HFF-Myc (cell line): ENCODE data around the gene HBA1.

ENCODE experiments used
- DNase-seq: peaks from one replicate; pipeline ENCODE4 v3.0.0-alpha.2; 2011; ENCODE audit warnings: low read depth; ENCODE audit errors: extremely low read depth
- H3K4me3 ChIP-seq: replicated peaks from 2 replicates; pipeline ENCODE4 v1.5.1; 2011; ENCODE audit warnings: low read depth, mild to moderate bottlenecking, control low read depth, low read length
- TF ChIP-seq, protein P1 (sequence below): IDR thresholded peaks from 2 replicates; pipeline ENCODE4 v1.5.1; 2012; ENCODE audit warnings: mild to moderate bottlenecking, low read depth, low read length, control low read depth; ENCODE audit errors: missing control alignments

The HBA1 gene

DNA sequence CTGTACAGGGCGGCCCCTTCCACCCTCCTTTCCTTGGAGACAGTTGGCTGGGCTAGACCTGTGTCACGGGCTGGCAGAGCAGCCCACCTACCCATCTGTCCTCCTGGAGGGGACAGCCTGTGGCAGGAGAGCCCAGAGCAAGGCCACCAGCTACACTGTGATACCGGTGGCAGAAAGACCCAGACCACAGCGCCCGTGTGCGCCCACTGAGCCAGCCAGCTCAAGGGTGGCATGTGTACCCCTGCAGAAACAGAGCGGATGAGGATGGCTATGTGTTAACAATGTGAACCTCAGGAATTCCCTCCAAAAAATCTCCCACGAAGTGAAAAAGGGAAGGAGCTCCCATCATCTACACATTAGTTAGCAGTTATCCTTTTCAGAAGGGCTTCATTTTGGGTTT, 10.8 kb downstream of the HBA1 start:
- no peak overlapping the region for H3K4me3 ChIP-seq
- TF ChIP-seq, protein P1, sequence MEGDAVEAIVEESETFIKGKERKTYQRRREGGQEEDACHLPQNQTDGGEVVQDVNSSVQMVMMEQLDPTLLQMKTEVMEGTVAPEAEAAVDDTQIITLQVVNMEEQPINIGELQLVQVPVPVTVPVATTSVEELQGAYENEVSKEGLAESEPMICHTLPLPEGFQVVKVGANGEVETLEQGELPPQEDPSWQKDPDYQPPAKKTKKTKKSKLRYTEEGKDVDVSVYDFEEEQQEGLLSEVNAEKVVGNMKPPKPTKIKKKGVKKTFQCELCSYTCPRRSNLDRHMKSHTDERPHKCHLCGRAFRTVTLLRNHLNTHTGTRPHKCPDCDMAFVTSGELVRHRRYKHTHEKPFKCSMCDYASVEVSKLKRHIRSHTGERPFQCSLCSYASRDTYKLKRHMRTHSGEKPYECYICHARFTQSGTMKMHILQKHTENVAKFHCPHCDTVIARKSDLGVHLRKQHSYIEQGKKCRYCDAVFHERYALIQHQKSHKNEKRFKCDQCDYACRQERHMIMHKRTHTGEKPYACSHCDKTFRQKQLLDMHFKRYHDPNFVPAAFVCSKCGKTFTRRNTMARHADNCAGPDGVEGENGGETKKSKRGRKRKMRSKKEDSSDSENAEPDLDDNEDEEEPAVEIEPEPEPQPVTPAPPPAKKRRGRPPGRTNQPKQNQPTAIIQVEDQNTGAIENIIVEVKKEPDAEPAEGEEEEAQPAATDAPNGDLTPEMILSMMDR = no peak
- DNase-seq = no peak

DNA sequence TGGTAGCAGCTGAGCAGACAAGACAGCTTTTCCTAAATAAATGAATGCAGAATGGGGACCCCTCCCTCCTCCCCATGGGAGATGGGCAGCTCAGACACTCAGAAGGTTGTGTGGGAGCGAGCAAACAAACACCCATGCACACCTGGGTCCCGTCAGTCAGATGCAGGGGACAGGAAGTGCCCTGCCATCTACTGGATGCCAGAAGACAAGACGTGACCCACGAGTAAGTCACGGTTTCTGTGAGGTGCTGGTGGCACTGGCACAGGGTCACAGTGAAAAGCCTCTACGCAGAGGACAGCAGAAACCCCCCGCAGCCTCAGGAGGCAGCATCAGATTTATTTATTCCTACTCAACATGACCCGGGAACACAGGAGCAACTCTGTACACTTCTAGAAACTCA, 12.2 kb downstream of the HBA1 start:
- no peak for DNase-seq
- TF ChIP-seq, protein P1 = no peak
- H3K4me3 ChIP-seq = no peak overlapping the region

DNA sequence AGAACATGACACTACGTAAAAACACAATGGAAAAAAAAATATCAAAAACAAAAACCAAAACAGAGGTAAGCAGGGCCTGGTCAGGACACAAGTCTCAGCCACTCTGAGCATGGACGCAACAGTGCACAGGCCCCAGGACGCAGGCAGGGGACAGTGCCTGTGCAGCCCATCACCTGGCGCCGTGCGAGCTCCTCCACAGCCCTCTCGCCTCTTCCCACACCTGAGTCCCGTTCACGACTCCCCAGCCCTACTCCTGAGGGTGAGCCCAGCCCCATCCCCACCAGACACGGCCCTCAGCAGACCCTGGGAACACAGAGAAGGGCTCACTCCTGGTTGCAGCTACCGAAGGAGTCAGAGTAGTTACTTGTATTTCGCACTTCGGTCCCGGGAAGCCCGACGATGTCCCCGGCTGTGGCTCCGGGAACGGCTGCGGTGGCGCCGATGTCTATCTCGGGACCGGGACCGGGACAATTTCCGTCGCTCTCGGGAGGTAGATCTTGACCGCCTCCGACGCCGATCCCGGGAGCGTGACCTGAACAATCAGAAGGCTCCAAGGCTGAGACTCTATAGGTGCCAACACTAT, 13.2 kb downstream of the HBA1 start:
- TF ChIP-seq, protein P1 = no peak

DNA sequence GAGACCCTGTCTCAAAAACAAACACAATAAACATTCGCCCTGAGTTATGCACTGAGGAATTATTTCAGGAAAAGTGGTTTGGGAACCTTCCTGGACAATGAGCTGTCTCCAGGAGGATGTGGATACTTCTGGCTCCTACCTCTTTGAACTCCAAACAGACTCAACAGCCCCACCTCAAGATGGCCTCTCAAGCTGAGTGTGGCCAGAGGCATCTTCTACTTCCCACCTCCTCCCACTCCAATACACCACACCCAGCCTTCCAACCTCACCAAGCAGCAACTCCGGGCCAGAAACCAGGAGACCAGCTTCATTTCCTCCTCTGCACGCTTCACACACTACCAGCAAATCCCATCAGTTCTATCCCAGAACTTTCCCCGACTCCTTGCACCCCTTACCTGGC, 15.4 kb downstream of the HBA1 start:
- DNase-seq = no peak
- no peak overlapping the region for H3K4me3 ChIP-seq
- TF ChIP-seq, protein P1 = no peak

More for the DNA sequence above, 13.2 kb downstream of the HBA1 start:
- DNase-seq = no peak
- no peak overlapping the region for H3K4me3 ChIP-seq

DNA sequence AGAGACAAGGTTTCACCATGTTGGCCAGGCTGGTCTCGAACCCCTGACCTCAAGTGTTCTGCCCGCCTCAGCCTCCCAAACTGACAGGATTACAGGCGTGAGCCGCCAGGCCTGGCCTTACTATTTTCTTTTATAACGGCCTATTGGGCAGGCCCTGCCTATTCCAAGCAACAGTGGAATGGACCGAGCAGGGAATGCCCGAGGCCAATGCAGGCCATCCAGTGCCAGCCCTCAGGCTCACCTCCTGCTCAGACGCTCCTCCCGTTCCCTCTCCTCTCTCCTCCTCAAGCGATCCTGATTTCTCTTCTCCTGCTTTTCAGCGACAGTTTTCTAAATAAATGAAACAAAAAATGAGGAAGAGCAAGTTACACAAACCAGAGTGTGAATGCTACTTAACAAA, 16.2 kb downstream of the HBA1 start:
- no peak overlapping the region for H3K4me3 ChIP-seq
- DNase-seq = no peak
- TF ChIP-seq, protein P1 = no peak

DNA sequence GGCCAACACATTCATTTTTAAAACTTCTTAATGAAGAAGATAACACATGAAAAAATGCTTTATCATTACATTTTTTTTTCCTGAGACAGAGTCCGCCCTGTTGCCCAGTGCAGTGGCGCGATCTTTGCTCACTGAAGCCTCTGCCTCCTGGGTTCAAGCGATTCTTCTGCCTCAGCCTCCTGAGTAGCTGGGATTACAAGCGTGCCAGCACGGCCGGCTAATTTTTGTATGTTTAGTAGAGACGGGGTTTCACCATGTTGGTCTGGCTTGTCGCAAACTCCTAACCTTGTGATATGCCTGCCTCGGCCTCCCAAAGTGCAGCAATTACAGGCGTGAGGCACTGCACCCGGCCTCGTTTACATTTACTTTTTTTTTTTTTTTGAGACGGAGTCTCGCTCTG, 17.0 kb downstream of the HBA1 start:
- no peak overlapping the region for H3K4me3 ChIP-seq
- no peak for DNase-seq
- TF ChIP-seq, protein P1 = no peak

DNA sequence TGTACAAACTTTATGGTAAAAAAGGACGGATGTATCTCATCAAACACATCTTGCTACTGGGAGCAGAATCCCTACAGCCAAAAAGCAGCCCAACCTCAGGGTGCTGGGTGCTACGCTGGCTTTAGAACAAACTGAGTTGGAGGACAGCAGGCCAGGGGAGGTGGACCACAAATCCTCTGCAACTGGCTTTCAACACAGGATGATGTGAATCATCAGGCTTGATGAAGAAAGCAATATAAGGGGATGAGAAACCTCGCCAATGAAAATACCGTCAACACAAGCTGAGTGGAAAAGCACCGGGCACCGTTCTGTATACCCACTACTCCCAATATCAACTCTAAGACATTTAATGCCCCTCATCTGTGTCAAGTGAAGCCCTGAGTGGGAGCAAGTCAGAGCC, 18.0 kb downstream of the HBA1 start:
- DNase-seq = no peak
- H3K4me3 ChIP-seq = no peak overlapping the region
- TF ChIP-seq, protein P1 = no peak
